ENCODE results near the gene C1QTNF5.

C1QTNF5 gene

DNA sequence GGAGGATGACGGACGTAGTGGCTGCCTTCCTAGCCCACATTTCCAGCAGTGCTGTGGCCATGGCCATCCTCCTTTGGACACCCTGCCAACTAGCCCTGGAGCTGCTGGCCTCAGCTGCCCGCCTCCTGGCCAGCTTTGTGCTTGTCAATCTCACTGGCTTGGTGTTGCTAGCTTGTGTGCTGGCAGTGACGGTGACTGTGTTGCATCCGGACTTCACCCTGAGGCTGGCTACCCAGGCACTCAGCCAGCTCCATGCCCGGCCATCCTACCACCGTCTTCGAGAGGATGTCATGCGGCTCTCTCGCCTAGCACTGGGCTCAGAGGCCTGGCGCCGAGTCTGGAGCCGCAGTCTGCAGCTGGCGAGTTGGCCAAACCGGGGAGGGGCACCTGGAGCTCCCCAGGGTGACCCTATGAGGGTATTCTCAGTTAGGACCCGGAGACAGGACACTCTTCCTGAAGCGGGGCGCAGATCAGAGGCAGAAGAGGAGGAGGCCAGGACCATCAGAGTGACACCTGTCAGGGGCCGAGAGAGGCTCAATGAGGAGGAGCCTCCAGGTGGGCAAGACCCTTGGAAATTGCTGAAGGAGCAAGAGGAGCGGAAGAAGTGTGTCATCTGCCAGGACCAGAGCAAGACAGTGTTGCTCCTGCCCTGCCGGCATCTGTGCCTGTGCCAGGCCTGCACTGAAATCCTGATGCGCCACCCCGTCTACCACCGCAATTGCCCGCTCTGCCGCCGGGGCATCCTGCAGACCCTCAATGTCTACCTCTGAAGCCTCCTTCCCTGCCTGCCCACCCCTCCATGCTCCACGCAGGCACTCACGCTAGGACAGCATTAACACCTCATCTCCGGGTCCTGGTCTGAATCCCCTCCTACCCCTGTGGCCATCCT, 4.8 kb downstream of the C1QTNF5 start:
- no peak for DNase-seq

DNA sequence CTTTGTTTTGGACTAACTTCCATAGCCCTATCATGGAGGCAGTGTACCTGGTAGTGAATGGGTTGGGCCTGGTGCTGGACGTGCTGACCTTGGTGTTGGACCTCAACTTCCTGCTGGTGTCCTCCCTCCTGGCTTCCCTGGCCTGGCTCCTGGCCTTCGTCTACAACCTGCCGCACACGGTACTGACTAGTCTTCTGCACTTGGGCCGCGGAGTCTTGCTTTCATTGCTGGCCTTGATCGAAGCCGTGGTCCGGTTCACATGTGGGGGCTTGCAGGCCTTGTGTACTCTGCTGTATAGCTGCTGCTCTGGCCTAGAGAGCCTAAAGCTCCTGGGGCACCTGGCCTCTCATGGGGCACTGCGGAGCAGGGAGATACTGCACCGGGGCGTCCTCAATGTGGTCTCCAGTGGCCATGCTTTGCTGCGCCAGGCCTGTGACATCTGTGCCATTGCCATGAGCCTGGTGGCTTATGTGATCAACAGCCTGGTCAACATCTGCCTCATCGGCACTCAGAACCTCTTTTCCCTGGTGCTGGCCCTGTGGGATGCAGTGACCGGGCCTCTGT, 5.5 kb downstream of the C1QTNF5 start:
- no peak for DNase-seq

- peak; percentile 98 for DNase-seq
Observed at GRCh38 chr11:119334174-119334930, 6.3 kb downstream of the C1QTNF5 start, which contains the start of gene RNF26. TSS of gene RNF26 (plus strand) at chr11:119334527. CDS start at chr11:119335123, 596 bp downstream.

DNA sequence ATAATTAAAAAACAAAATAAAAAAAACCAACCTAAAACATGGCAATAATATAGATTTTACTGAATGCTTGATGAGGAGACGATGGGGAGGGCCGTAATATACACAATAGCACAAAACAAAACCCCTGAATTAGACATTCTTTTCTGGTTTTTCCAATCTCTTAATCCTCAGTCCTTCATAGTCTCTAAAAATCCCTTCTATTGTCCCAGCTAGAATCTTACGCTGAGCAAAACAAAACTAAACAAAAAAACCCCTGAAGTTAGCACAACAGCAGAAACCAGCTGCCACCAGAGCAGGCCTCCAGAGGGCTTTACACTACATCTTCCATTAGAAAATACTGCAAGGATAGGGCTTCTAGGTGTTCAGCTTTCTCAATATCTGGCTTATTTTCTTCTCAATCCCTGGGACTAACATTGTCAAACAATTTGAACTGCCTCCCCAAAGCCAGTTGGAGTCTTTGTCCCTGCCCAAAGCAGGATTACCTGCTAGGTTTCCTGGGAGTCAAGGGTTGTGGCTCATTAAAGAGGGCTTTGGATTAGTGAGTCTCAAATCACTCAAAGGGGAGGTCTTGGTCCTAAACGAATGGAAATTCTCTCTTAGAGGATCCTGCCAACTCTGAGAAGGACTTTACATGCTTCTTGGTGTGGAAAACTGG, 8.4 kb downstream of the C1QTNF5 start:
- peak; percentile 80 for DNase-seq

- no peak for DNase-seq
Observed at GRCh38 chr11:119330237-119330636, 10.4 kb downstream of the C1QTNF5 start.

DNA sequence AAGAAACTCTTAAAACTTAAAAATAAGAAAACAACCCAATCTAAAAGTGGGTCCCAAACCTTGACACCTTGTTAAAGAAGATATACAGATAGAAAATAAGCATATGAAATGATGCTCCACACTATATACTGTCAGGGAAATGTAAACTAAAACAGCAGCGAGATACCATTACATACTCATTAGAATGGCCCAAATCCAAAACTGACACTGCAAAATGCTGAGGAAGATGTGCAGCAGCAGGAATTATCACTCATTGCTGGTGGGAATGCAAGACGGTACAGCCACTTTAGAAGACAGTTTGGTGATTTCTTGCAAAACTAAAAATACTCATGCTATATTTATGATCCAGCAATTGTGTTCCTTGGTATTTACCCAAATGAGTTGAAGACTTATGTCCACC, 11.4 kb downstream of the C1QTNF5 start:
- no peak for DNase-seq

DNA sequence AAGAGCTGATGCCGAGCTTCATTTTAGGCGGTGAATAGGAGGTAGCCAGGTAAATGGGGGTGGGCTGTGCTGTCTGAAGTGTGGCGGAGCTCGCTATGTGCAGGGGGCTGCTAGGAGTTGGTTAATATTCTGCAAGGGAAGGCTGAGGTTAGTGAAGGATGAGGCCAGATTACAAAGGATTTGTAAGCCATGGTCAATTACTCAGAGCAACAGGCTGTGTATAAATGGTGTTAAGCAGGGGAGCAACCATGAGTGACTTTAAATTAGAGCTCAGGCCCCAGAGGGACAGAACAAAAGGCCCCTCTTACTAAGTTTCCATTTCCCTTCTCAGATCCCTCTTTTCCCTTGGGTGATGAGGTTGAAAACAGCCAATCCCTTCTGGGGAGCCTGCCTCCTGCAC, 16.5 kb downstream of the C1QTNF5 start:
- DNase-seq = peak; percentile 77

DNA sequence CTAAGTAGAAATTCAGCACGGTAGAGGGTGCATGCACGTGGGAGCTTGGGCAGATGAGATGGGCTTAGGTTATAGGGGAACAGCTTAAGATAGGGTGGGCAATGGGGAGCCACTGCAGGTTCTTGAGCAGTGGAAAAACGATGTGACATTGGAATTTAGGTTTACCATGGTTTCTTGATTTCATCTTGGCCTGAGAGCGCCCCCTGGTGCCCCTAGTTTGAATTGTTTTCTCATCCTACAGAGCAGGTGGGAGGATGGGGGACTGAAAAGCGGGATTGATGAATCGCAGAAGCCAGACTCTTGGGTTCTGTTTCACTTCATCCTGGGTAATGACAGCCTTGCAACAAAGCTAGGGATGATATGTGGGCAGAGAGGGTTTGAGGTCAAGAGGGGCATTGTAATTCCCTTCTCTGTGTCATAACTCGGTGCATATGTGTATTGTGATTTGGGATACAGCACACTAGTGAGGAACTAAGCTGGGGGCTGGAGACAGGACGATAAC, 17.1 kb downstream of the C1QTNF5 start:
- peak; percentile 83 for DNase-seq

DNA sequence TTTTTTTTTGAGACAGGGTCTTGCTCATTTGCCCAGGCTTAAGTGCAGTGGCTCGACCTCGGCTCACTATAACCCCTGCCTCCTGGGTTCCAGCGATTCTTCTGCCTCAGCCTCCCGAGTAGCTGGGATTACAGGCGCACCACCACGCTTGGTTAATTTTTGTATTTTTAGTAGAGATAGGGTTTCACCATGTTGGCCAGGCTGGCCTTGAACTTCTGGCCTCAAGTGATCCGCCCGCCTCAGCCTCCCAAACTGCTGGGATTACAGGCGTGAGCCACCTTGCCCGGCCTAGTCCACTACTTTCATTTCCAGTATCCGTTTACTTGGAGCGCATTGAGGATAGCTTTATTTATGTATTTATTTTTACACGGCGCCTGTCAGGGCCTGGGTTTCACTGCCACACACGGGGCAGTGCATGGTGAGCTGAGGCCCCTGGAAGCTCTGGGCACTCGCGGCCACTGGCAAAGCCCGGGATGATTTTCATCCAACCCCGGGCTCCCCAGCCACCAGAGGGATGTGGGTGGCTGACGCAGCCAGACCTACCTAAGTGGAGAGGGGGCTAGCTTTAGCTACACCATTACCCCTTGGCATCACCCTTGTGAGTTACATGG, 17.7 kb downstream of the C1QTNF5 start:
- no peak for DNase-seq

DNA sequence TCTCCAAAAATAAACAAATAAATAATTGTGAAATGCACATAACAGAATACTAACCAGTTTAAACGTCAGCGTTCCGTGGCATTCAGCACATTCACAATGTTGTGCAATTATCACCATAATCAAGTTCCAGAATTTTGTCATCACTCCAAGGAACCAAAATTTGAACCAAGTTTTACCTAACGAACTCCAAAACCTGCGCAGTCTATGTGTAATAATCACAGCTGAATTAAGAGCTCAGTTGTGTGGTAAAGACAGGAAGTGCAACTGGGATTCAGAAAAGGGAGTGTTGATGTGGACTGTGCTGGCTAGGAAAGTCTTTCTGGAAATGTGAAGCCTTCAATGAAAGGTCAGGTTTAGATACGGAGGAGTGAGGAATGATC, 18.3 kb downstream of the C1QTNF5 start:
- DNase-seq = no peak

DNA sequence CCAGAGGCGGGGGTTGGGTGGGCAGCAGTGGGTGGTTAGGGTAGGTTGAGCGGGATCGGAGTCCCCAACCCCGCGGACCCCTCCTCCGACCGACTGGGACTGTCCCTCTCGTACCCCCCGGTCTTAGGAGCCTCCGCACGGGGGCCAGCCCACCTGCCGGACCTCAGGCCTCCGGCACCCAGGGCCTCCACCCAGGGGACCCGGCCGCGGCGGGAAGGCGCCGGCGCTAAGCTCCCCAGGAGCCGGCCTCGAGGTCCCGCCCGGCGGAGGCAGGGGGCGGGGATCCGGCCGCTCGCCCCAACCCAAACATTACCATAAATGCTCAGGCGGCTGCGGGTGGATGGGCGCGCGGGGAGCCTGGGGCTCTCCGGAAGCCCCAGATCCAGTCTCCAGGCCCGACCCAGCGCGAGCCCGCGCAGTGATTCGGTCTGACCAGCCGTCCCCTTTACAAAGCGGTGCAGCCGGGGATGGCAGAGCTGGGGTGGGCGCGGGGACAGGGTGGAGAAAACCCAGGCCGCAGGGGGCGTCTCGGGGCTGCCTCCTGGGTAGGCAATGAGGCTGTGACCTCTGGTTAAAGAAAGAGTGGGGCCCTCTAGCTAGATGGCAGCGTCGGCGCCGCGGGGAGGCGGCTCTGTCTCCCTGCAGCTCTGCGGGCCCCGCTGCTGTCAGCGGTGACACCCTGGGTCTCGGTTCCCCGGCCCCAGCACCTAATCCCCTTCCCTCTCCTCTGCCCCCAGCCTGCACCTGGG, 19.7 kb downstream of the C1QTNF5 start:
- peak; percentile 73 for DNase-seq

GRCh38 chr11:119320240-119320775, 20.4 kb downstream of the C1QTNF5 start:
- DNase-seq = peak; percentile 75

DNA sequence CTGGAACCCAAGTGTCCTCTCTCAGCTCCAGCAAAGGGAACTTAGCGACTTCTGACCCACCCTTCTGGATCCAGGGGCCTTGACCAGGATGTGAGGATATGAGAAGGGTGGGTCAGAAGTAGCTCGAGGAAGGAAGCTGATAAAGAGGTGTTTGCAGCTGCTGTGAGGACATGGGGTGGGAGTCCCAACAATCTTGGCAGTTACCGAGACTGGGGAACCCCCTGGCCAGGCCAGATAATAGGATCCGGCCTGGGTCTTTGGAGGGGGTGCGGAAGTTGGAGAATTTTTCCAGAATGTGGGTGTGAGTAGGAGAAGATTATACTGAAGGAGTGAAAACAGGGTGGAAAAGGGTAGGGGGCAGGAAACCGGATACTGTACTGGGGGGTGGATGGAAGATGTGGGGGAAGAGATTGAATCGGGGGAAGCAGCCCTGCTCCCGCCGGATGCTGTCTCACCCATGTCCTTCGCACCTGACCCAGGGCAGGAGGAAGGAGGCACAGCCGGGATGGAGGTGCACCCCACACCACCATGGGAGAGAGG, 20.9 kb downstream of the C1QTNF5 start:
- DNase-seq = no peak

- peak; percentile 15 for DNase-seq
Observed at GRCh38 chr11:119319136-119319699, 21.5 kb downstream of the C1QTNF5 start.

GRCh38 chr11:119318240-119319135, 22.2 kb downstream of the C1QTNF5 start:
- DNase-seq = peak; percentile 35

- DNase-seq = no peak
Observed at GRCh38 chr11:119317592-119318239, 23.0 kb downstream of the C1QTNF5 start.

DNA sequence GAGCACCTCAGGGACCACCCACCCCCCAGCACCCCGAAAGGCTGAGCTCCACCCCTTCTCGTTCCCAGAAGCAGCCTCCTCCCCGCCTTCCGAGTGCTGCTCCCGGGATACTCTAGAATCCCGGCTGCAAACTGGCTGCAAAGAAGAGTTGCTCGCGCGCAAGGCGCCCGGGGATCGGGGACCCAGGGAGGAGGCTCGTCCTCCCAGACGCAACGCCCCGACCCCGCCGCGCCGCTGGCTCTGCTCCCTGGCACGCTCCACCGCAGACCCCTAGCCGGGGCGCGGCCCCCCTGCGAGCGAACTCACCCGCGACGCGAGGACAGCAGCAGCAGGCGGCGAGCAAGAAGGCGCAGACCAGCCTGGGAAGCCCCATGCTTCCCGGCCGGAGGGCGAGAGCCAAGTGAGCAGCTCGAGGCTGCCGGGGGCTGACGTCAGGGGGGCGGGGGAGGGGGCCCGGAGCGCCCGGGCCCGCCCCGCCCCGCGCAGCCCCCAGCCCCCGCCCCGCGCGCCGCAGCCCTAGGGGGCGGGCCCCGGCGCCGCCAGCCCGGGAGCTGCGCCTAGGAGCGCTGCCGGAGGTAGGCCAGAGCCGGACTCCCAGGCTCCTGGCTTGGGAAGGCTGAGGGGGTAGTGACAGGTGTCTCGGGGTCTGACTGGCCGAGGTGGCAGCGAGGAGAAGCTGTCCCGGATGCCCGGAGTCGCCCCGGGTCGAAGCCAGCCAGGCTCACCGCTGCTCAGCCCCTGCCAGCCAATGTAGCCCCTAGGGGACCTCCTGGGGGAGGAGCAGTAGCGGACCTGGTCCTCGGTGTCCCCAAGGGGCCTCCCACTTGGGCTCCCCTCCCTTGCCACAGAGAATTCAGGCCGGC, 23.7 kb downstream of the C1QTNF5 start, which contains the start of gene MCAM:
MCAM (minus strand) TSS at position 402 of the 863 bp plus-strand sequence; CDS start at position 373, 29 bp downstream.
- peak; percentile 69 for DNase-seq

Data from NCI-H82 (cell line).